ENCODE data around the gene CABLES1. TPM values are rescaled to one million over a fixed set of nuclear protein-coding genes. Genes with fewer than 3 reads are reported as not detected.

The CABLES1 gene
- total and polyA plus RNA-seq, 2 of the 8 experiments (the other 6 are each of a cell fraction or from before 2014, with no cell fraction given), result 9.2 to 26.4 TPM

- Histone ChIP-seq H3K14ac (ENCODE audit: insufficient read length) (no peak overlapping the region), H3K23ac (ENCODE audit: insufficient read length) (no peak overlapping the region), H4K8ac (ENCODE audit: extremely low read depth, insufficient read depth, low read length) (no peak overlapping the region), H3K79me1 (ENCODE audit: low read depth, low read length) (no peaks in the 10 kb centered on the region), H3K79me2 (ENCODE audit: control insufficient read depth in 1 of 2, insufficient read depth in 2 of 2, low read length in 2 of 2) (no peaks in the 10 kb centered on the region), H3K23me2 (ENCODE audit: low read depth, low read length) (peaks cover 1% of the 10 kb centered on the region), H4K91ac (replicated peaks; ENCODE audit: insufficient read length, low read length) (no peak overlapping the region), H2AK5ac (ENCODE audit: low read depth, low read length) (no peak overlapping the region), H3K9me3 (ENCODE audit: insufficient read depth in 2 of 2, low read depth in 1 of 2, low read length in 1 of 2) (no peaks in the 10 kb centered on the region), H3K18ac (ENCODE audit: extremely low read depth, low read length) (no peak overlapping the region), H3K4me1 (replicated peaks in 1 of 4; ENCODE audit: control insufficient read depth in 3 of 4, insufficient read depth in 4 of 4, low read length in 3 of 4) (peaks cover 0 to 9% (median 6%) of the 10 kb centered on the region in 4 experiments; a peak in 4 of 7 replicates), H3K9ac (replicated peaks in 1 of 4; ENCODE audit: extremely low read depth in 1 of 4, low read depth in 3 of 4, low read length in 3 of 4) (no peak overlapping the region), H3K27ac (ENCODE audit: low read depth, low read length) (no peak overlapping the region), H2BK15ac (ENCODE audit: low read length) (0 out of 2 replicates have a peak overlapping the region, but pooled peaks have one; percentile 29), H3K36me3 (ENCODE audit: control insufficient read depth in 2 of 4, insufficient read depth in 4 of 4, low read length in 3 of 4) (no peaks in the 10 kb centered on the region), H3K4me2 (ENCODE audit: insufficient read depth in 1 of 2, low read depth in 2 of 2, low read length in 2 of 2) (no peak overlapping the region), H3K56ac (replicated peaks; ENCODE audit: insufficient read length, low read depth, low read length) (no peak overlapping the region), H3K4me3 (ENCODE audit: extremely low read depth in 1 of 4, insufficient read depth in 2 of 4, low read depth in 3 of 4, low read length in 4 of 4) (no peak overlapping the region), H2BK20ac (ENCODE audit: low read length) (0 out of 2 replicates have a peak overlapping the region, but pooled peaks have one; percentile 1), H4K5ac (ENCODE audit: insufficient read length, low read depth, low read length) (no peak overlapping the region), H4K20me1 (replicated peaks in 1 of 2; ENCODE audit: control insufficient read depth in 1 of 2, insufficient read depth in 2 of 2, low read length in 2 of 2) (no peaks in the 10 kb centered on the region), H2BK120ac (replicated peaks; ENCODE audit: low read depth, low read length) (no peak overlapping the region), H2AFZ (ENCODE audit: low read length) (no peak overlapping the region), H3K4ac (replicated peaks; ENCODE audit: insufficient read length, low read depth, low read length) (no peak overlapping the region), H2BK5ac (ENCODE audit: low read depth, low read length) (no peak overlapping the region), H3K27me3 (replicated peaks in 1 of 4; ENCODE audit: control insufficient read depth in 3 of 4, extremely low read depth in 1 of 4, insufficient read depth in 3 of 4, low read length in 3 of 4) (no peaks in the 10 kb centered on the region), H2BK12ac (ENCODE audit: low read depth, low read length) (no peak overlapping the region)
- no peak for FAIRE-seq
- TF ChIP-seq MAX (IDR thresholded peaks at IDR 0.05) (no peak), MAFK (IDR thresholded peaks at IDR 0.05; ENCODE audit: low read depth, low read length) (no peak), BACH1 (IDR thresholded peaks at IDR 0.05; ENCODE audit: low read length) (no peak)
- no peak for DNase-seq (ENCODE audit: low read depth in 1 of 2, low spot score in 2 of 2)
- ChIA-PET POLR2A (ENCODE audit: partially characterized antibody) (interaction anchor here (0.9 to 1.4 kb wide), 4 partner anchors 10 to 1009 kb away, joined by 3 read pairs; partner anchors contain the start of gene CABYR), CTCF (ENCODE audit: partially characterized antibody) (interaction anchor here (0.8 to 3.8 kb wide), 10 partner anchors 9 to 283 kb away, joined by 3 to 27 read pairs (median 8); no protein-coding TSS in a partner anchor)
- 94% methylated on average over 5 of the region's 8 CpGs; no CpG with 5 or more reads in 1 of the 2 experiments for WGBS, 2 experiments (ENCODE audit: extremely low coverage in 1 of 2, insufficient coverage in 1 of 2, insufficient read length in 1 of 2, insufficient replicate concordance in 2 of 2, low coverage in 1 of 2, low lambda C conversion rate in 2 of 2, missing lambda C conversion rate in 1 of 2)
These were observed 5.8 kb upstream of the CABLES1 start for GRCh38 chr18:23129355-23130002.
